Measurements from ENCODE around the gene CALML5.
"Not testable (repeated sequence)": the region's sequence is repeated elsewhere in the genome, so short reads cannot be mapped to it uniquely, and the experiment has no call there.

GRCh38 chr10:5475088-5475487 is 24.3 kb downstream of the CALML5 start:
- not testable (repeated sequence) for TF ChIP-seq CTCF, EP300, POLR2AphosphoS5, POLR2A (IDR thresholded peaks at IDR 0.05)

Measured in stomach (tissue), 4 donors.